GM18873 (cell line): ENCODE measurements around the gene PCED1A.

ENCODE experiments used
- ATAC-seq: cut with Tn5 transposase; IDR thresholded peaks from one replicate; pipeline ENCODE4 v1.9.1; 2021; ENCODE audit warnings: mild to moderate bottlenecking, moderate library complexity, moderate number of reproducible peaks; ENCODE audit not compliant: unreplicated experiment, low FRiP score

PCED1A gene

GRCh38 chr20:2866236-2866635 is 25.8 kb upstream of the PCED1A start:
- ATAC-seq, result no peak

GRCh38 chr20:2865630-2866029 is 25.2 kb upstream of the PCED1A start:
- no peak for ATAC-seq

GRCh38 chr20:2865101-2865500 is 24.6 kb upstream of the PCED1A start:
- no peak for ATAC-seq

GRCh38 chr20:2864626-2865025 is 24.2 kb upstream of the PCED1A start:
- ATAC-seq, result no peak

GRCh38 chr20:2859330-2860121 is 19.1 kb upstream of the PCED1A start:
- no peak for ATAC-seq

GRCh38 chr20:2858591-2858990 is 18.1 kb upstream of the PCED1A start:
- no peak for ATAC-seq

- no peak for ATAC-seq
These were observed 10.6 kb upstream of the PCED1A start for GRCh38 chr20:2851086-2851485.

- ATAC-seq, result no peak
These were observed 9.1 kb upstream of the PCED1A start for GRCh38 chr20:2849529-2849928.

- no peak for ATAC-seq
These were observed 7.3 kb upstream of the PCED1A start for GRCh38 chr20:2847802-2848201.

- ATAC-seq, result no peak
These were observed 6.2 kb upstream of the PCED1A start for GRCh38 chr20:2846698-2847097.

GRCh38 chr20:2845607-2846006 is 5.2 kb upstream of the PCED1A start:
- ATAC-seq, result no peak

GRCh38 chr20:2840967-2841531 is 594 bp upstream of the PCED1A start:
- peak; percentile 27 for ATAC-seq

GRCh38 chr20:2839732-2840137 is 720 bp downstream of the PCED1A start:
- no peak for ATAC-seq

GRCh38 chr20:2838847-2839671 is 1.4 kb downstream of the PCED1A start:
- no peak for ATAC-seq

- ATAC-seq, result no peak
These were observed 2.2 kb downstream of the PCED1A start for GRCh38 chr20:2838170-2838797.

- no peak for ATAC-seq
These were observed 3.1 kb downstream of the PCED1A start for GRCh38 chr20:2837221-2837960.

- no peak for ATAC-seq
These were observed 4.4 kb downstream of the PCED1A start for GRCh38 chr20:2836035-2836434.

GRCh38 chr20:2835331-2835796 is 5.1 kb downstream of the PCED1A start:
- ATAC-seq, result no peak

- ATAC-seq, result no peak
These were observed 5.9 kb downstream of the PCED1A start for GRCh38 chr20:2834401-2835110.
